ENCODE measurements around the gene TCEAL2. TPM values are rescaled to one million over a fixed set of nuclear protein-coding genes. Genes with fewer than 3 reads are reported as not detected.
A peak's percentile ranks its signal among the peaks of the same experiment; 100 is the strongest.
"Not testable (repeated sequence)": the region's sequence is repeated elsewhere in the genome, so short reads cannot be mapped to it uniquely, and the experiment has no call there.

TCEAL2 gene
- total RNA-seq, 2 donors from 2014 or later = 9.6 to 20.8 TPM

GRCh38 chrX:102126863-102127262 is 1.4 kb downstream of the TCEAL2 start:
- no peak overlapping the region for H3K4me3 ChIP-seq
- DNase-seq (ENCODE audit: low spot score) = no peak
- TF ChIP-seq CTCF (IDR thresholded peaks at IDR 0.05) = no peak

GRCh38 chrX:102129473-102129872 is 4.0 kb downstream of the TCEAL2 start:
- H3K27ac ChIP-seq = no peak overlapping the region
- H3K36me3 ChIP-seq = no peaks in the 10 kb centered on the region
- DNase-seq (ENCODE audit: low spot score) = no peak
- H3K27me3 ChIP-seq = no peaks in the 10 kb centered on the region
- H3K4me1 ChIP-seq = no peaks in the 10 kb centered on the region
- H3K9me3 ChIP-seq = no peaks in the 10 kb centered on the region
- TF ChIP-seq CTCF (IDR thresholded peaks at IDR 0.05) = peak in 1 of 2 donors; percentile 42
- no peak overlapping the region for H3K4me3 ChIP-seq

More at GRCh38 chrX:102126863-102127262, 1.4 kb downstream of the TCEAL2 start:
- H3K27ac ChIP-seq = no peak overlapping the region
- H3K36me3 ChIP-seq = no peaks in the 10 kb centered on the region
- no peaks in the 10 kb centered on the region for H3K27me3 ChIP-seq
- H3K4me1 ChIP-seq = no peaks in the 10 kb centered on the region
- H3K9me3 ChIP-seq = no peaks in the 10 kb centered on the region

GRCh38 chrX:102138064-102138463 is 12.6 kb downstream of the TCEAL2 start:
- Histone ChIP-seq H3K27ac (no peak overlapping the region), H3K9me3 (no peaks in the 10 kb centered on the region), H3K4me1 (no peaks in the 10 kb centered on the region), H3K27me3 (no peaks in the 10 kb centered on the region), H3K4me3 (no peak overlapping the region), H3K36me3 (no peaks in the 10 kb centered on the region)
- no peak for TF ChIP-seq CTCF (IDR thresholded peaks at IDR 0.05)
- no peak for DNase-seq (ENCODE audit: low spot score)

GRCh38 chrX:102140876-102141275 is 15.4 kb downstream of the TCEAL2 start:
- not testable (repeated sequence) for DNase-seq (ENCODE audit: low spot score); H3K27me3 ChIP-seq; H3K9me3 ChIP-seq

GRCh38 chrX:102141631-102142030 is 16.2 kb downstream of the TCEAL2 start:
- not testable (repeated sequence) for H3K4me3 ChIP-seq

More at GRCh38 chrX:102140876-102141275, 15.4 kb downstream of the TCEAL2 start:
- H3K4me1 ChIP-seq, H3K4me3 ChIP-seq, H3K27ac ChIP-seq, H3K36me3 ChIP-seq: not testable (repeated sequence)

GRCh38 chrX:102142274-102142673 is 16.8 kb downstream of the TCEAL2 start, which contains the start of gene TCEAL6:
TCEAL6 (minus strand) TSS chrX:102142481.
- not testable (repeated sequence) for H3K4me3 ChIP-seq; H3K27me3 ChIP-seq; H3K27ac ChIP-seq; DNase-seq (ENCODE audit: low spot score); H3K4me1 ChIP-seq; H3K36me3 ChIP-seq; H3K9me3 ChIP-seq

More at GRCh38 chrX:102141631-102142030, 16.2 kb downstream of the TCEAL2 start:
- DNase-seq (ENCODE audit: low spot score); H3K36me3 ChIP-seq; H3K9me3 ChIP-seq; H3K4me1 ChIP-seq; H3K27me3 ChIP-seq; H3K27ac ChIP-seq: not testable (repeated sequence)

- no peak for DNase-seq (ENCODE audit: low spot score)
- Histone ChIP-seq H3K9me3 (no peaks in the 10 kb centered on the region), H3K4me3 (peak overlapping the region in 1 of 2 donors; percentile 43), H3K4me1 (no peaks in the 10 kb centered on the region), H3K27me3 (no peaks in the 10 kb centered on the region), H3K27ac (no peak overlapping the region), H3K36me3 (no peaks in the 10 kb centered on the region)
- TF ChIP-seq CTCF (IDR thresholded peaks at IDR 0.05) = peak in 1 of 2 donors; percentile 42
These were observed 28.9 kb downstream of the TCEAL2 start for GRCh38 chrX:102154218-102154860.

Measured in right atrium auricular region (tissue), 2 donors.